Skeletal muscle satellite cell (primary cell): ENCODE measurements around the gene PAPSS2.

Source experiments
- H3K27me3 ChIP-seq: 2 replicates; pipeline ENCODE4 v1.7.0; 2013; ENCODE audit warnings: low read length; ENCODE audit not compliant: control insufficient read depth, insufficient read depth
- H3K36me3 ChIP-seq: 2 replicates; pipeline ENCODE4 v1.7.0; 2013; ENCODE audit warnings: mild to moderate bottlenecking, control low read depth, low read length; ENCODE audit not compliant: insufficient read depth
- H3K4me1 ChIP-seq: 2 replicates; pipeline ENCODE4 v1.7.0; 2013; ENCODE audit warnings: low read length; ENCODE audit not compliant: control insufficient read depth, insufficient read depth
- H3K4me2 ChIP-seq: 2 replicates; pipeline ENCODE4 v1.7.0; 2013; ENCODE audit warnings: mild to moderate bottlenecking, low read length
- H3K4me3 ChIP-seq: 2 replicates; pipeline ENCODE4 v1.7.0; 2013; ENCODE audit warnings: low read length
- H3K9ac ChIP-seq: 2 replicates; pipeline ENCODE4 v1.7.0; 2013; ENCODE audit warnings: mild to moderate bottlenecking, low read depth, low read length, moderate library complexity
- H3K9me3 ChIP-seq: replicated peaks from 2 replicates; pipeline ENCODE4 v1.7.0; 2013; ENCODE audit warnings: mild to moderate bottlenecking, control low read depth, low read length

The PAPSS2 gene

GRCh38 chr10:87660484-87661133 lies 931 bp downstream of the PAPSS2 start:
- peak overlapping the region; percentile 83 for H3K4me3 ChIP-seq
- H3K27me3 ChIP-seq, result no peaks in the 10 kb centered on the region
- peak overlapping the region; percentile 97 for H3K4me2 ChIP-seq
- peak overlapping the region; percentile 83 for H3K9ac ChIP-seq
- H3K4me1 ChIP-seq, result peaks cover 38% of the 10 kb centered on the region
- no peaks in the 10 kb centered on the region for H3K36me3 ChIP-seq
- no peaks in the 10 kb centered on the region for H3K9me3 ChIP-seq

GRCh38 chr10:87661861-87662785 lies 2.4 kb downstream of the PAPSS2 start:
- Histone ChIP-seq H3K36me3 (peaks cover 8% of the 10 kb centered on the region), H3K9ac (no peak overlapping the region), H3K4me2 (peak overlapping the region; percentile 97), H3K9me3 (no peaks in the 10 kb centered on the region), H3K4me3 (no peak overlapping the region), H3K4me1 (peaks cover 32% of the 10 kb centered on the region), H3K27me3 (no peaks in the 10 kb centered on the region)

- Histone ChIP-seq H3K9ac (no peak overlapping the region), H3K9me3 (no peaks in the 10 kb centered on the region), H3K4me1 (peaks cover 22% of the 10 kb centered on the region), H3K27me3 (no peaks in the 10 kb centered on the region), H3K36me3 (peaks cover 12% of the 10 kb centered on the region), H3K4me3 (no peak overlapping the region), H3K4me2 (no peak overlapping the region)
Measured at GRCh38 chr10:87664276-87664701, 4.6 kb downstream of the PAPSS2 start.

DNA sequence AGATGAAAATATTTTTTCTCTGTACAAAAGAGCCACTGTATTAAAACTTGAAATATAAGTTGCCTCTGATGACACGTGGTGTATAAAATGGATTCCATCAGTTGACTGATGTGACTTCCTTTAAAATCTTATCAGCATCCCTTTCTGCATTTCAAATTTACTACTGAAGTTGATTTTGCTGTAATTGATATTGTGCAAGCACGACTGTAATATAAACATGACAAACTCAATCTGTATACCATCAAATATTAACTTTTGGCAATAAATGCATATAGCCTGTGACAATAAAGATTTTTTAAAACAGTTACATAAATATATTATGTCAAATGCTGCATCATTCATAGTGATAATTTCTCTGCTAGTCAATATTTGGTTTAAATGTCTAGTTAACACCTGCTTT lies 7.8 kb downstream of the PAPSS2 start:
- Histone ChIP-seq H3K4me2 (no peak overlapping the region), H3K4me3 (no peak overlapping the region), H3K4me1 (peaks cover 4% of the 10 kb centered on the region), H3K9me3 (no peaks in the 10 kb centered on the region), H3K9ac (no peak overlapping the region), H3K27me3 (no peaks in the 10 kb centered on the region), H3K36me3 (peaks cover 12% of the 10 kb centered on the region)

DNA sequence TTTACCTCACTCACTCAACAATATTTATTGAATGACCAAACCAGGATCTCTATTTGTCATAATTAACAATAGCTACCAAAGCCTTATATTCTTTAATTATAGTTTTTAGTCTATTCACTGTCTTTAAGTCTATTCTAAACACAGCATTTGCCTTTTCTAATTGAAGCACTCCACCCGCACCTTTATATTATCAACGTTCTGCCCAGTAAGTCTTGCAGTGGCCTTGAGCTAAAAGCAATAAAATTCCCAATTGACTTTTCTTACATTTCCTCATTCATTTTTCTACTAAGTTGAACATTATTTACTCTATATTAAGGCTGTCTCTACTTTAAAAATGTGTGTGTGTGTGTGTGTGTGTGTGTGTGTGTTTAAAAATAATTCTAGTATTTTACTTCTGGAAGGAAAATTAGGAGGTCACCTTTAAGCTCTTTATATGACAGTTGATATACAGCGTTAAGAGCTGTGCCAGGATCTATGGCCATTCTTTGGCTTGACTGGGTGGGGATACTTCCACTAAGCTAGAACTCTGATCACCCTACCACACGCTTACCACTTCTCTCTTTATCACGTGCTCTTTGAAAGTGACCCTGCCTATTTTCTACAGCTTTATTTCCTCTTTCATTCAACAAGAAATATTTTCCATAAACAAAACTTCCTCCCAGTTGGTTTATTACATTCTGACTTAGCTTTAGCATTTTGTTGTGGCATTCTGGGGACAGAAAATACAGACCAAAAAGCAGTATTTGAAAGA lies 8.8 kb downstream of the PAPSS2 start:
- Histone ChIP-seq H3K4me1 (no peaks in the 10 kb centered on the region), H3K27me3 (no peaks in the 10 kb centered on the region), H3K36me3 (peaks cover 12% of the 10 kb centered on the region), H3K9me3 (no peaks in the 10 kb centered on the region), H3K9ac (no peak overlapping the region), H3K4me3 (no peak overlapping the region), H3K4me2 (no peak overlapping the region)

- peaks cover 1% of the 10 kb centered on the region for H3K4me1 ChIP-seq
- H3K9me3 ChIP-seq, result no peaks in the 10 kb centered on the region
Measured at GRCh38 chr10:87669752-87670151, 10.1 kb downstream of the PAPSS2 start.

GRCh38 chr10:87670586-87670985 lies 10.9 kb downstream of the PAPSS2 start:
- H3K4me3 ChIP-seq, result no peak overlapping the region
- H3K9ac ChIP-seq, result no peak overlapping the region
- H3K27me3 ChIP-seq, result no peaks in the 10 kb centered on the region
- no peak overlapping the region for H3K4me2 ChIP-seq
- H3K4me1 ChIP-seq, result peaks cover 6% of the 10 kb centered on the region
- no peaks in the 10 kb centered on the region for H3K9me3 ChIP-seq
- H3K36me3 ChIP-seq, result peaks cover 12% of the 10 kb centered on the region

More at GRCh38 chr10:87669752-87670151, 10.1 kb downstream of the PAPSS2 start:
- no peak overlapping the region for H3K4me3 ChIP-seq
- no peaks in the 10 kb centered on the region for H3K27me3 ChIP-seq
- H3K4me2 ChIP-seq, result no peak overlapping the region
- no peak overlapping the region for H3K9ac ChIP-seq
- peaks cover 12% of the 10 kb centered on the region for H3K36me3 ChIP-seq

DNA sequence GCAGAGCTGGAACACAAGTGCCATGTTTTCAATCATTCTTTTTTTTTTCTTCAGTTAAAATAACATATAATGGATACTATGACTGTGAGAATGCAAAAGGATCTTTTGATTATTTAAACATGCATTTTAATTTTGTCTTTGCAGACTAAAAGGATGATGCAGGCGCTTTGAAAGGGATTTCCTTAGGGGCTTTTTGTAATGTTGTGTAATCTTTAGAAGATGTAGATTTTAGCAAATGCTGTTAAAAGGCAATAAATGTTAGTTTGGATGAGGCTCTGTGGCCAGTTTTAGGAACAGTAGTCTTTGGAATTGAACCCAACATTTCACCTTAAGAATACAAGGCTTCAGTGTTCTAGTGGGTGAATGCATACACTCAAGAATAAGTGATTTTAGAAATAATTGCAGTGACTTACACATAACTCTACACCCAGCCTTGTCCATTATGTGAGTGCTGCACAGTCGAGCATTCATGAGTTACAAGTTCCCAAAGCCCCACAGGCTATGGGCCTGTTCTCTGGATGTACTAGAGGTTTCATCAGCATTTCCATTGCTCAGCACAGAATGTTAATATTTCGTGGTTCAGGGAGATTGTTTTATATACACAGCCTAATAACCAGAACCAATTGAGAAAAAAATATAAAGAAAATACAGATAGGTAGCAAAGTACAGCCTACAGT lies 11.6 kb downstream of the PAPSS2 start:
- H3K9me3 ChIP-seq, result no peaks in the 10 kb centered on the region
- H3K36me3 ChIP-seq, result peaks cover 10% of the 10 kb centered on the region
- no peaks in the 10 kb centered on the region for H3K27me3 ChIP-seq
- no peak overlapping the region for H3K9ac ChIP-seq
- H3K4me1 ChIP-seq, result peaks cover 9% of the 10 kb centered on the region
- no peak overlapping the region for H3K4me2 ChIP-seq
- H3K4me3 ChIP-seq, result no peak overlapping the region

GRCh38 chr10:87672551-87672950 lies 12.9 kb downstream of the PAPSS2 start:
- Histone ChIP-seq H3K4me3 (no peak overlapping the region), H3K4me1 (peaks cover 10% of the 10 kb centered on the region), H3K9ac (no peak overlapping the region), H3K27me3 (no peaks in the 10 kb centered on the region), H3K4me2 (no peak overlapping the region), H3K36me3 (peaks cover 4% of the 10 kb centered on the region), H3K9me3 (no peaks in the 10 kb centered on the region)

DNA sequence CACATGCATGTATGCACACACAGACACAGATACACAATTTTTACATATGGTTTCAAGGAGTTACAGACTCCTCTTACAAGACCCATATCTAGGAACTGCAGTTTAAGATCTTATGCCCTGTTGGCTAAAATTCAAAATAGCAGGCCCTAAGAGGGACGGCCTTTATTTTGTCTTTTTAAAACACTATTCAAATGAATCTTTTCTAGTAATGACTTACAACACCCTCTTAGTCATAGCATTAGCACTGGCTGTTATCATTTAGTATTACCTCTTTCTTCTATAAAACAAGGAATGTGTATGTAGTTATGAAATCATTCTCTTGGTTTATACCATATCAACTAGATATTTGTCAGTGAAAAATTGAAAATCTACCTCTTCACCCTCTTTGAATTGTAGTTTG lies 15.3 kb downstream of the PAPSS2 start:
- H3K4me2 ChIP-seq, result no peak overlapping the region
- no peaks in the 10 kb centered on the region for H3K36me3 ChIP-seq
- H3K9ac ChIP-seq, result no peak overlapping the region
- peaks cover 10% of the 10 kb centered on the region for H3K4me1 ChIP-seq
- H3K27me3 ChIP-seq, result no peaks in the 10 kb centered on the region
- H3K4me3 ChIP-seq, result no peak overlapping the region
- H3K9me3 ChIP-seq, result no peaks in the 10 kb centered on the region
